Gastrocnemius medialis (tissue), 4 donors: ENCODE results near the gene TIGD1. TPM values are rescaled to one million over a fixed set of nuclear protein-coding genes. Genes with fewer than 3 reads are reported as not detected.
A peak's percentile ranks its signal among the peaks of the same experiment; 100 is the strongest.

Source experiments
- ATAC-seq, 2 donors: fragments of 150-250 bp; one replicate each; pipeline ENCODE4 v1.9.1; 2016
- DNase-seq, 2 donors: peaks; one replicate each; pipeline ENCODE4 v3.0.0-alpha.2; 2019
- H3K27ac ChIP-seq, 4 donors: fragments of 200-600 bp; sonication (generic); 1 replicate in 1 of 4; 2 replicates in 3 of 4; pipeline ENCODE4 v1.5.1; 2016 to 2018; ENCODE audit warnings: mild to moderate bottlenecking in 2 of 4, moderate library complexity in 1 of 4
- H3K27me3 ChIP-seq, 3 donors: fragments of 200-600 bp; sonication (generic) in 2 of 3; 1 replicate in 1 of 3; 2 replicates in 2 of 3; pipeline versions ENCODE4 v1.5.1 to v1.6.0; 2016 to 2019; ENCODE audit warnings: mild to moderate bottlenecking in 1 of 3, moderate library complexity in 1 of 3
- H3K36me3 ChIP-seq, 2 donors: fragments of 200-600 bp; sonication (generic) in 1 of 2; one replicate each; pipeline ENCODE4 v1.5.1; 2017 to 2018
- H3K4me1 ChIP-seq, 2 donors: fragments of 200-600 bp; sonication (generic) in 1 of 2; one replicate each; pipeline ENCODE4 v1.5.1; 2016 to 2017; ENCODE audit warnings: mild to moderate bottlenecking in 2 of 2
- H3K4me3 ChIP-seq, 4 donors: fragments of 200-600 bp; sonication (generic) in 3 of 4; 1 replicate in 1 of 4; 2 replicates in 3 of 4; pipeline ENCODE4 v1.5.1; 2016 to 2019; ENCODE audit warnings: mild to moderate bottlenecking in 2 of 4
- H3K9me3 ChIP-seq, 3 donors: fragments of 200-600 bp; sonication (generic) in 2 of 3; 1 replicate in 1 of 3; 2 replicates in 2 of 3; pipeline ENCODE4 v1.5.1; 2016 to 2019
- CTCF ChIP-seq, 5 experiments: fragments of 450-650 bp in 3 of 5; fragments of 200-600 bp in 2 of 5; sonication (generic) in 2 of 5; IDR thresholded peaks in 4 of 5; conservative IDR thresholded peaks in 1 of 5; 1 replicate in 4 of 5; 2 replicates in 1 of 5; pipeline ENCODE4 v1.5.1; 2016 to 2019; ENCODE audit warnings: antibody characterized with exemption in 5 of 5, mild to moderate bottlenecking in 3 of 5, moderate library complexity in 3 of 5
- POLR2A ChIP-seq, 2 donors: fragments of 450-650 bp; IDR thresholded peaks; one replicate each; pipeline ENCODE4 v1.6.1; 2017; ENCODE audit warnings: antibody characterized with exemption in 2 of 2, mild to moderate bottlenecking in 2 of 2, moderate library complexity in 2 of 2
- in situ Hi-C, 4 donors: fragments of 200-750 bp; cut with MboI; loops; one replicate each; pipeline versions ENCODE4 v1.15.0 to v1.8.0; 2017; ENCODE audit warnings: low sequenced_read_pairs in 4 of 4
- intact Hi-C: fragments of 100-400 bp; cut with DNase I; formaldehyde crosslinking; loops from one replicate; pipeline ENCODE4 v1.15.1; 2023; ENCODE audit warnings: low total_unique reads
- total RNA-seq, 4 donors: library from RNA; depleted of rRNA; stranded (reverse); fragments of >200 nt; gene quantifications; one replicate each; pipeline versions ENCODE4 v1.1.0 to v1.2.3, GENCODE V29; 2016

Gene TIGD1
- total RNA-seq, 4 donors from 2014 or later: 1.4 to 3.0 (median 2.1) TPM

- no peak for DNase-seq
- no peaks in the 10 kb centered on the region for H3K36me3 ChIP-seq
- TF ChIP-seq CTCF (IDR thresholded peaks at IDR 0.05 in 4 of 5, conservative IDR thresholded peaks at IDR 0.05 in 1 of 5) (no peak), POLR2A (IDR thresholded peaks at IDR 0.05) (no peak)
- peaks cover 45 to 49% of the 10 kb centered on the region in 2 donors for H3K4me1 ChIP-seq
- in situ Hi-C loops: no loop called here
- ATAC-seq: no peak
- intact Hi-C loops: loop anchor here (2.0 to 10.0 kb wide), 2 partner anchors 23 to 213 kb away; partner anchors contain the start of genes EIF4E2 and TIGD1
- no peaks in the 10 kb centered on the region for H3K9me3 ChIP-seq
- H3K4me3 ChIP-seq: no peak overlapping the region
- peak overlapping the region; percentile 90 to 97 (median 94) for H3K27ac ChIP-seq
- peaks cover 0 to 3% (median 0%) of the 10 kb centered on the region in 3 donors for H3K27me3 ChIP-seq
Measured at GRCh38 chr2:232527905-232528470, 22.4 kb downstream of the TIGD1 start.

- Histone ChIP-seq H3K27ac (peak overlapping the region; percentile 90 to 97 (median 94)), H3K4me3 (peak overlapping the region; percentile 30 to 63 (median 44)), H3K27me3 (peaks cover 0 to 7% (median 0%) of the 10 kb centered on the region in 3 donors), H3K9me3 (no peaks in the 10 kb centered on the region), H3K4me1 (peaks cover 49 to 51% of the 10 kb centered on the region in 2 donors), H3K36me3 (no peaks in the 10 kb centered on the region)
- DNase-seq: peak in 1 of 2 donors; percentile 58
- no peak for TF ChIP-seq POLR2A (IDR thresholded peaks at IDR 0.05)
- no peak for TF ChIP-seq CTCF (IDR thresholded peaks at IDR 0.05 in 4 of 5, conservative IDR thresholded peaks at IDR 0.05 in 1 of 5)
- ATAC-seq: peak; percentile 5 to 12
- intact Hi-C loops (loop anchor here (2.0 to 10.0 kb wide), 2 partner anchors 24 to 212 kb away; partner anchors contain the start of genes EIF4E2 and TIGD1), in situ Hi-C loops (no loop called here)
Measured at GRCh38 chr2:232526372-232526941, 23.9 kb downstream of the TIGD1 start.

GRCh38 chr2:232525791-232526371 is 24.5 kb downstream of the TIGD1 start, which contains the start of gene CHRND:
CHRND (plus strand) TSS chr2:232526160; CDS start chr2:232526216, 56 bp downstream.
- intact Hi-C loops: loop anchor here (2.0 to 10.0 kb wide), 2 partner anchors 25 to 211 kb away; partner anchors contain the start of genes EIF4E2 and TIGD1

GRCh38 chr2:232525199-232525598 is 25.2 kb downstream of the TIGD1 start:
- no peaks in the 10 kb centered on the region for H3K36me3 ChIP-seq
- in situ Hi-C loops: no loop called here
- H3K4me3 ChIP-seq: peak overlapping the region in 2 of 4 donors; percentile 38 to 63
- ATAC-seq (peak in 1 of 2 donors; percentile 13), DNase-seq (peak in 1 of 2 donors; percentile 32)
- peaks cover 46 to 51% of the 10 kb centered on the region in 2 donors for H3K4me1 ChIP-seq
- H3K27me3 ChIP-seq: peaks cover 0 to 7% (median 0%) of the 10 kb centered on the region in 3 donors
- intact Hi-C loops: loop anchor here (10.0 kb wide), 1 partner anchor 210 kb away; no protein-coding TSS in a partner anchor
- H3K27ac ChIP-seq: peak overlapping the region; percentile 90 to 97 (median 94)
- no peaks in the 10 kb centered on the region for H3K9me3 ChIP-seq
- peak in 1 of 5 experiments; percentile 15 for TF ChIP-seq CTCF (IDR thresholded peaks at IDR 0.05 in 4 of 5, conservative IDR thresholded peaks at IDR 0.05 in 1 of 5)
- no peak for TF ChIP-seq POLR2A (IDR thresholded peaks at IDR 0.05)

More at GRCh38 chr2:232525791-232526371, 24.5 kb downstream of the TIGD1 start, which contains the start of gene CHRND:
- Histone ChIP-seq H3K36me3 (no peaks in the 10 kb centered on the region), H3K27ac (peak within 1 kb of the TSS; percentile 90 to 97 (median 94)), H3K4me1 (peaks cover 49 to 51% of the 10 kb centered on the region in 2 donors), H3K9me3 (no peaks in the 10 kb centered on the region), H3K4me3 (peak within 1 kb of the TSS; percentile 30 to 63 (median 44)), H3K27me3 (peaks cover 0 to 7% (median 0%) of the 10 kb centered on the region in 3 donors)
- in situ Hi-C loops: no loop called here
- ATAC-seq (peak; percentile 49 to 55), DNase-seq (peak; percentile 80 to 91)
- TF ChIP-seq CTCF (IDR thresholded peaks at IDR 0.05 in 4 of 5, conservative IDR thresholded peaks at IDR 0.05 in 1 of 5) (no peak), POLR2A (IDR thresholded peaks at IDR 0.05) (peak; percentile 40 to 43)
